SK-MEL-5 (cell line): ENCODE measurements around the gene EHBP1L1. TPM values are rescaled to one million over a fixed set of nuclear protein-coding genes. Genes with fewer than 3 reads are reported as not detected.

Experiments used
- DNase-seq: peaks from one replicate; pipeline ENCODE4 v3.0.0-alpha.2; 2016; ENCODE audit warnings: low read depth, low spot score
- in situ Hi-C: cut with HindIII; loops from 2 replicates; pipeline ENCODE4 v1.10.0; 2016; ENCODE audit warnings: low sequenced_read_pairs, high pct_unique_total_duplicates, low pct_unique_long_range_greater_than_20kb
- polyA plus RNA-seq, 2 experiments: library from polyadenylated mRNA; depleted of rRNA; stranded (reverse); fragments of >200 nt; gene quantifications; 2 replicates each; pipeline ENCODE4 v1.2.3, GENCODE V29; 2015
- total RNA-seq: library from RNA; depleted of rRNA; stranded (reverse); fragments of >200 nt; shearing (Covaris generic); gene quantifications from 2 replicates; pipeline ENCODE4 v1.2.3, GENCODE V29; 2014; rRNA removed

EHBP1L1 gene
- total RNA-seq: 14.3 and 15.6 TPM in 2 replicates
- 19.4 and 19.6 TPM in 2 replicates for polyA plus RNA-seq (2015; cell fraction: cytosol; rRNA removed)
- polyA plus RNA-seq (2015; cell fraction: nucleus; rRNA removed): 42.5 and 47.9 TPM in 2 replicates

- DNase-seq: peak; percentile 43
- in situ Hi-C loops: no loop called here
Measured at GRCh38 chr11:65575568-65576231, at the start of gene EHBP1L1. Gene EHBP1L1, plus strand, starts transcription at chr11:65576053. Its CDS starts 250 bp downstream, at chr11:65576303.

DNA sequence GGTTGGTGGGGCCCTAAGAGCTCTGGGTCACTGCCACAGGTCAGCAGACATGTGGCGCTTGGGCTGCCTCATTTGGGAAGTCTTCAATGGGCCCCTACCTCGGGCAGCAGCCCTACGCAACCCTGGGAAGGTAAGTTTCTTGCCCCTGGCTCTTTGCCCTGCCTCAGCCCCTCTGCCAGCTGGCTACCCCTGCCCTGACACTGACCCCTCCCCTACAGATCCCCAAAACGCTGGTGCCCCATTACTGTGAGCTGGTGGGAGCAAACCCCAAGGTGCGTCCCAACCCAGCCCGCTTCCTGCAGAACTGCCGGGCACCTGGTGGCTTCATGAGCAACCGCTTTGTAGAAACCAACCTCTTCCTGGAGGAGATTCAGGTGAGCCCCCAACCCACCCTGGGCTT lies 49.1 kb upstream of the EHBP1L1 start:
- in situ Hi-C loops: no loop called here
- no peak for DNase-seq

DNA sequence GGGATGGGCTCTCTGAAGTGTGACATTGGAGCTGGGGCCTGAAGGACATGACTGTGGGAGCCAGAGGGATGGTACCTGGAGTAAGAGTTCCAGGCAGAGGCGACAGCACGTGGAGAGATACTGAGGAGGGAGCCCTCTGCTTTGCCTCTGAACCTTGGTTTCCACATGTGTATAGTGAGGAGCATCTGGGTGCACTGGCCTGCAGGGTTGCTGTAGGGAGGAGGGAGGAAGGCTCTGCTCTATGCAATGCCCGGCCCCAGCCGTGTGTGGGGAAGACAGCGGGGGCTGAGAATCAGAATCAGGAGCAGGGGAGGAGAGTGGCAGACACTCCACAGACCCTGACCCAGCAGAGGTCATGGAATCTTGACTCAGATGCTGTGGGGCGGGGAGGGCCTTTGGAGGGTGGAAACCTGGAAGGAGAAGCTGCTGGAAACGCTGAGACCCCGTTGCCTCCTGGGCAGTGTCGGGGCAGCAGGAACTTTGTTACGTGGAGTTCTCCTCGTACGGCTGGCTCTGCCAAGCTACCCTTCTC lies 47.0 kb upstream of the EHBP1L1 start:
- no peak for DNase-seq
- in situ Hi-C loops: no loop called here

DNA sequence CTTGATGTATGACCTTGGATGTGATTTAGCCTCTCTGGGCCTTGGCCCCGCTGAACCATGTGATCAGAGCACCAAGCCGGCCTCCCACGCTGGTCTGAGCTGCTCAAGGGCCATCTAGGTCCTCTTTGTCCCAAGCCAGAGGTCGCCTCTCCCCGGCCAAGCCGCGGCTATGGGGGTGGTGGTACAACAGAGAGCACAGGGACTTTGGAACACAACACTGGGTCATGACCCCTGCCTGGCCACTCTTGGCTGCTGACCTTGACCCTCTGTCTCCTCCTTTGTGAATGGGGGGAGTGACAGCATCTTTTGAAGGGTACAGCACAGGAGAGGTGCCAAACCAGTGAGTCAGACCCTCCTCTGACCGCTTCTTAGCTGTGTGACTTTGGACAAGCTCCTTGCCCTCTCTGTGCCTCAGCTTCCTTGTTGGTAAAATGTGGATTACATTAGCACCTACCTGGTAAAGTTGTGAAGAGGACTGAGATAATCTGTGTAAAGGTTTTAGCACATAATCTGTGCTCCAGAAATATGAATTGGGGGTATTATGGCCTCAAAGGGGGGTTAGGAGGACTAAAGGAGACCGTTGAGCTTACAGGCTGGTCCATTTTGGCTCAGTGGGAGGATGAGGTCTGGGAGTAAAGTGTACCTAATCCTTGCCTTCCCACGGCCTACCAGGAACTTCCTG lies 46.2 kb upstream of the EHBP1L1 start:
- in situ Hi-C loops: no loop called here
- no peak for DNase-seq

- in situ Hi-C loops: no loop called here
- peak; percentile 26 for DNase-seq
Measured at GRCh38 chr11:65530157-65530496, 45.7 kb upstream of the EHBP1L1 start.

DNA sequence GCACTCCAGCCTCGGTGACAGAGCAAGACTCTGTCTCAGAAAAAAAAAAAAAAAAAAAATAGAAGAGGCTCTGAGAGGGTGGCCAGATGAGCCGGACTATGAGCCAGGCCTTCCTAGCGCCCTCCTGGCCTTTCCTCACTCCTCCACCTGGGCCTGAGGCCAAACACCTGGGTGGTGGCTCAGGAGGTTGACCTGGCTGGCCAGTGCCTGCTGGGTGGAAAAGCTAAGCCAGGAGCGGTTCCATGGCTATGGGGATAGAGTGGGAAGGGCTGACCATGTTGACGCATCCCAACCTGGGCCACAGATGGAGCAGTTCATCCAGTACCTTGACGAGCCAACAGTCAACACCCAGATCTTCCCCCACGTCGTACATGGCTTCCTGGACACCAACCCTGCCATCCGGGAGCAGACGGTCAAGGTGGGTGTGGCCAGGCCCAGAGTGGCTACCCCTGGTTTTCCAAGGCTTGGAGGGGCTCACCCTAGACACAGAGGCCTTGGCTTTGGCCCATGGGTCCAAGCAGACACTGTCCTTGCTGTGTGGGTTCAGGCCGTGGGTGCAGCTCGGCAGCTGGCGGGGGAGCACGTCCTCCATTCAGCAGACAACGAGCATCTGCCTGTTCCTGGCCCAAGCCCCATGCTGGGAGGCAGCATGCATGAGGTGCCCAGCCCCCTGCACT lies 43.3 kb upstream of the EHBP1L1 start:
- no peak for DNase-seq
- in situ Hi-C loops: no loop called here

DNA sequence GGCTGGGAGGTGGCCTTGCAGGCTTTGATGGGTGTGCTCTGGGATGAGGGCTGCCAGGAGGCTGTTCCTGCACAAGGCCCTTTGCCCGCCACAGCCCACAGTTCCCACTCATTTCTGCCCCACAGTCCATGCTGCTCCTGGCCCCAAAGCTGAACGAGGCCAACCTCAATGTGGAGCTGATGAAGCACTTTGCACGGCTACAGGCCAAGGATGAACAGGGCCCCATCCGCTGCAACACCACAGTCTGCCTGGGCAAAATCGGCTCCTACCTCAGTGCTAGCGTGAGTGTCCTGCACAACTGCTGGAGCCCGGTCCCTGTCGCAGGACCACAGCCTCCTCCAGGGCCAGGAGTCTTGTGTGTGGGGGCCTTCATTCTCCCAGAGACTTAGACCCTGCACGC lies 40.8 kb upstream of the EHBP1L1 start:
- in situ Hi-C loops: no loop called here
- no peak for DNase-seq

GRCh38 chr11:65536412-65537295 lies 39.2 kb upstream of the EHBP1L1 start:
- in situ Hi-C loops: no loop called here
- DNase-seq: no peak

DNA sequence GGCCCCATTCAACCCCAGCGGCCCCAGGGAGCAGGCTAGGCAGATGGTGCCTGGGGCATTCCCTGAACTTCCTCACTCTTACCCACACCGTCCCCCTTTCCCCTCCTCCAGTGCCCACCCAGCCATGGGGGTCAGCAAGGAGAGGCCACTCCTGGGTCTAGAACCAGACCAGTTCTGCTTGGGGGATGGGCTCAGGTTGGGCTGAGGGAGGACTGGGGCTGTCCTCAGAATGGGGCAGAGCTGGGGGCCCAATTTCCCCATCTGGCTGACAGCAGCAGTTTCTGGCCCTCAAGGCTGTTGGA lies 38.6 kb upstream of the EHBP1L1 start:
- no peak for DNase-seq
- in situ Hi-C loops: no loop called here

- in situ Hi-C loops: no loop called here
- DNase-seq: no peak
Measured at GRCh38 chr11:65537620-65538231, 38.1 kb upstream of the EHBP1L1 start.

DNA sequence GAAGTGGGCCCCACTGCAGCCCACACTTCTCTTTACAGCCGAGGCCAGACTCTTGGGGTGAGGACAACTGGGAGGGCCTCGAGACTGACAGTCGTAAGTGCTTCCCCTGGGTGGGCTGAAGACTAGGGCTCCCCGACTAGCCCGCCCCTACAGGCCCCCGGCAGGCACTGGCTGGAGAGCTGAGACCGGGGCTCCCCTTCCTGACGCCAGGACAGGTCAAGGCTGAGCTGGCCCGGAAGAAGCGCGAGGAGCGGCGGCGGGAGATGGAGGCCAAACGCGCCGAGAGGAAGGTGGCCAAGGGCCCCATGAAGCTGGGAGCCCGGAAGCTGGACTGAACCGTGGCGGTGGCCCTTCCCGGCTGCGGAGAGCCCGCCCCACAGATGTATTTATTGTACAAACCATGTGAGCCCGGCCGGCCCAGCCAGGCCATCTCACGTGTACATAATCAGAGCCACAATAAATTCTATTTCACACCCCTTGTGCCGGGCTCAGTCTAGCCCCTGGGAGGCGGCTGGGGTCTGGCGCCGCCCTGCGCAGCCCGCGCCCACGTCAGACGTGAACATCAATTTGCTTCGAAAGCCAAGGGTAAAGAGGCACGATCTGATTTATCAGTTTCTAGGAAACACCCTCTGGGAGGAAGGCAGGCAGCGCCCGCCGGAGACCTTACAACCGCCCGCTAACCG lies 37.5 kb upstream of the EHBP1L1 start:
- DNase-seq: no peak
- in situ Hi-C loops: no loop called here

GRCh38 chr11:65538915-65539743 lies 36.7 kb upstream of the EHBP1L1 start:
- no peak for DNase-seq
- in situ Hi-C loops: no loop called here

GRCh38 chr11:65539744-65540289 lies 36.0 kb upstream of the EHBP1L1 start:
- in situ Hi-C loops: no loop called here
- no peak for DNase-seq

DNA sequence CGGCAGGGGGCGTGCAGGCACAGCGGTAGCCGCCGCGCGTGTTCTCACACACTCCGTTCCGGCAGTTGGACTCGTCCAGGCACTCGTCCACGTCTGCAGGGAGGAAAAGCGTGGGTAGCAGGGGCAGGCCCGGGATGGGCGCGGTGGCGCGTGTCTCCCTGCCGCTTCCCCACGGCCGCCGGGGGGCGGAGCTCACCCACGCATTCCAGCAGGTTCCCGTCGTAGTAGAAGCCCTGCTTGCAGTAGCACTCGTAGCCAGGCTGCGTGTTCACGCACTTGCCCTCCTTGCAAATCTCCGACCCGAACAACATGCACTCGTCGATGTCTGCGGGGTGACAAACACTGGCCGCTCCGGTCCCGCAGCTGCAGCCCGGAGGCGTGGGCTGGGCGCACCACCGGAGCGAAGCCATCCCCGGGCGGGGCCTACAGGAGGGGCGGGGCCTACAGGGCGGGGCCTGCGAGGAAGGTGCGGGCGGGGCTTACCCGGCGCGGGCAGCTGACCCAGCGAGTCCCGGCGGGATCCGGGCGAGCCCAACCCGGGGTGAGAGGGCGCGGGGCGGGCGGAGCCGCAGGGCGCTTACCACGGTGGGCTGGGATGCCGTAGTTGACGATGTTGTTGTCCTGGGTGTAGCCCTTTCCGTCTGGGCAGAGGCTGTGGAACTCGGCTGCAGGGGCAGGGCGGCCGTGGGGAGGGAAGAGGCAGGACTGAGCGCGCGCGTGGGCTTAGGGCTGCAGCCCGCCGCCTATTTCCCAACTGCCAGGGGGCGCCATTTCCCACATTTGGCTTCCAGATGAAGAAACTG lies 35.4 kb upstream of the EHBP1L1 start:
- peak; percentile 83 for DNase-seq
- in situ Hi-C loops: no loop called here
